ENCODE measurements around the gene SLC19A1. TPM values are rescaled to one million over a fixed set of nuclear protein-coding genes. Genes with fewer than 3 reads are reported as not detected.

SLC19A1 gene
- total and polyA plus RNA-seq, 2 donors from 2014 or later = 5.1 to 7.2 TPM

GRCh38 chr21:45511661-45512431 lies 30.4 kb downstream of the SLC19A1 start:
- intact Hi-C loops (cut with DNase I) = no loop called here
- no peak for TF ChIP-seq CTCF (IDR thresholded peaks at IDR 0.05; ENCODE audit: borderline replicate concordance, extremely low read depth, insufficient read depth)
- Histone ChIP-seq H3K4me1 (ENCODE audit: control insufficient read depth in 2 of 3, insufficient read depth in 2 of 3, low read depth in 1 of 3, low read length in 3 of 3) (peaks cover 0 to 4% (median 0%) of the 10 kb centered on the region in 3 donors), H3K9ac (ENCODE audit: low read length in 3 of 3) (no peak overlapping the region), H3K4me3 (ENCODE audit: low read length in 3 of 3) (no peak overlapping the region), H3K27ac (ENCODE audit: low read depth in 2 of 2, low read length in 2 of 2) (no peak overlapping the region), H3K9me3 (ENCODE audit: control insufficient read depth in 2 of 3, insufficient read depth in 1 of 3, low read length in 3 of 3) (no peaks in the 10 kb centered on the region), H3K27me3 (ENCODE audit: control insufficient read depth, insufficient read depth, low read length) (no peaks in the 10 kb centered on the region), H3K36me3 (ENCODE audit: control insufficient read depth in 2 of 3, insufficient read depth in 3 of 3, low read length in 3 of 3) (peaks cover 0 to 5% (median 3%) of the 10 kb centered on the region in 3 donors)
- peak in 2 of 5 donors; percentile 39 to 66 for DNase-seq
- no peak for FAIRE-seq

- DNase-seq (peak in 2 of 5 donors; percentile 20 to 33), FAIRE-seq (no peak)
- Histone ChIP-seq H3K27me3 (ENCODE audit: control insufficient read depth, insufficient read depth, low read length) (no peaks in the 10 kb centered on the region), H3K9me3 (ENCODE audit: control insufficient read depth in 2 of 3, insufficient read depth in 1 of 3, low read length in 3 of 3) (no peaks in the 10 kb centered on the region), H3K36me3 (ENCODE audit: control insufficient read depth in 2 of 3, insufficient read depth in 3 of 3, low read length in 3 of 3) (peaks cover 0 to 5% (median 3%) of the 10 kb centered on the region in 3 donors), H3K4me3 (ENCODE audit: low read length in 3 of 3) (no peak overlapping the region), H3K27ac (ENCODE audit: low read depth in 2 of 2, low read length in 2 of 2) (no peak overlapping the region), H3K9ac (ENCODE audit: low read length in 3 of 3) (no peak overlapping the region), H3K4me1 (ENCODE audit: control insufficient read depth in 2 of 3, insufficient read depth in 2 of 3, low read depth in 1 of 3, low read length in 3 of 3) (peaks cover 0 to 4% (median 0%) of the 10 kb centered on the region in 3 donors)
- no peak for TF ChIP-seq CTCF (IDR thresholded peaks at IDR 0.05; ENCODE audit: borderline replicate concordance, extremely low read depth, insufficient read depth)
- intact Hi-C loops (cut with DNase I) = no loop called here
These were observed 31.2 kb downstream of the SLC19A1 start for GRCh38 chr21:45511007-45511406.

- H3K4me1 ChIP-seq (ENCODE audit: control insufficient read depth in 2 of 3, insufficient read depth in 2 of 3, low read depth in 1 of 3, low read length in 3 of 3) = peaks cover 0 to 4% (median 0%) of the 10 kb centered on the region in 3 donors
- TF ChIP-seq CTCF (IDR thresholded peaks at IDR 0.05; ENCODE audit: borderline replicate concordance, extremely low read depth, insufficient read depth) = no peak
- no peak overlapping the region for H3K4me3 ChIP-seq (ENCODE audit: low read length in 3 of 3)
- H3K9ac ChIP-seq (ENCODE audit: low read length in 3 of 3) = no peak overlapping the region
- no peak overlapping the region for H3K27ac ChIP-seq (ENCODE audit: low read depth in 2 of 2, low read length in 2 of 2)
- H3K36me3 ChIP-seq (ENCODE audit: control insufficient read depth in 2 of 3, insufficient read depth in 3 of 3, low read length in 3 of 3) = peaks cover 0 to 5% (median 3%) of the 10 kb centered on the region in 3 donors
- FAIRE-seq = no peak
- intact Hi-C loops (cut with DNase I) = no loop called here
- no peaks in the 10 kb centered on the region for H3K27me3 ChIP-seq (ENCODE audit: control insufficient read depth, insufficient read depth, low read length)
- H3K9me3 ChIP-seq (ENCODE audit: control insufficient read depth in 2 of 3, insufficient read depth in 1 of 3, low read length in 3 of 3) = no peaks in the 10 kb centered on the region
- DNase-seq = peak in 1 of 5 donors; percentile 30
These were observed 31.7 kb downstream of the SLC19A1 start for GRCh38 chr21:45510466-45510955.

Data from kidney (tissue), 14 donors.